ENCODE data around the gene PARP11.

PARP11 gene, protein sequence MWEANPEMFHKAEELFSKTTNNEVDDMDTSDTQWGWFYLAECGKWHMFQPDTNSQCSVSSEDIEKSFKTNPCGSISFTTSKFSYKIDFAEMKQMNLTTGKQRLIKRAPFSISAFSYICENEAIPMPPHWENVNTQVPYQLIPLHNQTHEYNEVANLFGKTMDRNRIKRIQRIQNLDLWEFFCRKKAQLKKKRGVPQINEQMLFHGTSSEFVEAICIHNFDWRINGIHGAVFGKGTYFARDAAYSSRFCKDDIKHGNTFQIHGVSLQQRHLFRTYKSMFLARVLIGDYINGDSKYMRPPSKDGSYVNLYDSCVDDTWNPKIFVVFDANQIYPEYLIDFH

DNA sequence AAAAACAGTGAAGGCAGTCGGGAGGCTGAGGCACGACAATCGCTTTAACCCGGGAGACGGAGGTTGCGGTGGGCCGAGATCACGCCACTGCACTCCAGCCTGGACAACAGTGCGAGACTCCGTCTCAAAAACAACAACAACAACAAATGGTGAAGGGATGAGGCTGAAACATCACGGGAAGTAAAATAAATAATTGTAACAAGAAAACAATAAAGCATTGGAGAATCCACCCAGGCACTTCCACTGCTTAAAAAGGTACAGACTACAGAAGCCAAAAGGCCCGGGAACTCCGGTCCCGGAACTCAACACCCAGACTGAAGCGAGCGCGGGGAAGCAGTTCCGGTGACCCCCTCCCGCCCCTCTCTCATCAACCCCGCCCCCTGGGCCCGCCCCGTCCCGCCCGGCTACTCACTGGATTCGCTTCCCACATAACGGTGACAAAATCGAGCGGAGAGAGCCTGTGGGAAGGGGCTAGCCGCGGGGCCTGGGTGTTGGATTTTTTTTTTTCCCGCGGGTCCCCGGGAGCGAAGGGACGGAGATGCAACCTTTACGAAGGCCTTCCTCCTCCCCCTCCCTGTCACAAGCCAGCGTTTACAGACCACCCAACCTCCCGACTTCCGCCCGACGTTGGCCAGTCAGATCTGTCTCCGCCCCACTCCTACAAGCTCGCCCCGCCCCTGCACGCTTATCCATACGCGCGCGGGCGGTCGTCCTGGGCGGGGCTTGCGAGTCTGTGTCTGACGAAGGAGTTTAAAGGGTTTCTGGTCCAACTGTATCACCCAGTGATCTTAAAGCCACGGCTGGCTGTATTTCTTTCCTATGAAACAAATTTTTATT lies at the start of gene PARP11:
PARP11 (minus strand) TSS at position 600 of the 837 bp plus-strand sequence; CDS start at position 430, 170 bp downstream.
- DNase-seq = peak; percentile 97

DNA sequence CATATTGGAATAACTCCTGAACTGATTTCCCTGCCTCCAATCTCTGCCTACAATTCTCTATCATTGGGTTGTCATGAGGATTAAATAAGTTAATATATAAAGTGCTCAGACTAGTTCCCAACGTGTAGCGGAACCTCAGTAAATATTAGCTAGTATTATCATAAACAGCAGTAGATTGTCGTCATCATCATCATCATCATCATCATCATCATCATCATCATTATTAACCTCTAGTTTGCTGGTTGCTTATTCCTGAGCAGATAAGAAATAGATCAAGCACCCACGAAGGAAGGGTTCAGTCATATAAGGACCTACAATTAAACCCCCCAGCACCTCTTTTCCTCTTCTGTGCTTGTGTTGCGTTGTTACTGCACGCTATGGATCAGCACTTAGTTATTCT lies 48.8 kb upstream of the PARP11 start:
- no peak for DNase-seq

DNA sequence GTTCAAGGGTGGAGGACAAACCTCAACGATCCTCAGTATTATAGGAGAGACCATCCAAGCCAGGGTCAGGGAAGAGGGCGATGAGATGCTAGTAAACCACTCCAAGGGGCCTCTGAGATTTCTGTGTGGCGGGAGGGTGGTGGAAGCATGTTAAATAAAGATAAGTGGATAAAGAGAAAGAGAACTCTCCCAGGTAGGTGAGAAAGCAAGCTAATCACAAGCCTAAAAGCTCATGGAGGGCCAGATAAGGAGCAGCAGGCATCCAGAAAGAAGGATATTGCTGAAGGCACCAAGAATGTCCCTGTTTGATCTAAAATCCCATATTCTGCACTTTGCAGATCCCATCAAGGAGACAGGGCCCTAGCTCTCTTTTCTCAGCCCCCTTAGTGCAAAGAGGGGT lies 48.3 kb upstream of the PARP11 start:
- no peak for DNase-seq

DNA sequence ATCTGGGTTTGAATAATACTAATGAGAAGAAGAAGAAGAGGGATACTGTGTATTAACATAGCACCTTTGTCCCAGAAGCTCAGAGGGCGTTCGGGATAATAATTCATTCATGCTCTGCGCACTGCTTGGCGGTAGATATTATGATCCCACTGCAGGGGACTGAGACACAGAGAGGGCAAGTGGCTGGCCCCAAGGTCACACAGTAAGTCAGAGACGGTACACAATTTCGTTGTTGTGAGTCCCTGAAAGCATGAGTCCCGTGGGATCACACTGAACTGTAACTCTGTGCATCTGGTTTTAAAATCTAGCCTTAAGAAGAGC lies 47.9 kb upstream of the PARP11 start:
- DNase-seq = no peak

DNA sequence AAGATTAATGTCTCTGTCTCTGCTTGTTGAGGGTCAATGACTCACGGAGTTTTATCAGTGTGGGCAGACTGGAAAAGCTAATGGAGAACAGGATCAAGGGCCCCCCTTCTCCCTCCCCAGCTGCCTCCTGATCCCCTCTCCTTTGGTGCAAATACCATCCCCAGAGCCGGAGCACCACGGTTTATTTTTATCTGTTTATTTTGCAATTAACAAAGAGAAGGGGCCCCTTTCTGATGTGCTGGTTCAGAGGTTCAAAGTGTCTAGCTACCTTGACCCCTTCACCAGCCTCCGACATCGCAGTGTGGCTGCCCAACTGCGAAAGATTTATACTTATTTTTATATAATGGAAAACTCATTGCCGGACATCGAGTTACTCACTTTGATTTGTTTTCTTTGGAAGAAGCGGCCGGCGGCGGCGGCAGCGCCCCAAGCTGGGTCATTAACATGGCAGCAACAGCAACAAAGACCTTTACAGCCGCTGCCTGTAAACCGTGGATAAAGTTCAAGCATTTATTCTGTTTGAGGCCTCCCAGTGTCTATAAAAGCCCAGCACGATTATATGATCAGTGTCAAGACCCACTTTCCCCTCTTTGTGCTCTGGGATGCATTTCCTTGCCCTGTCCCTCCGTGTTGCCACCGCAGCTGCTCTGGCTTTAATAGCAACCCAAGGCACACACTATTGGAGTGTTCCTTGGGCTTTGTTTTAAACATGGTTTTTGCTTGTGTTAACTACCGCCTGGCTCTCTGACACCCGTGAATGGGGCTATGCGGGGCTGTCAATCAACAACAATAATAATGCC lies 47.4 kb upstream of the PARP11 start:
- no peak for DNase-seq

DNA sequence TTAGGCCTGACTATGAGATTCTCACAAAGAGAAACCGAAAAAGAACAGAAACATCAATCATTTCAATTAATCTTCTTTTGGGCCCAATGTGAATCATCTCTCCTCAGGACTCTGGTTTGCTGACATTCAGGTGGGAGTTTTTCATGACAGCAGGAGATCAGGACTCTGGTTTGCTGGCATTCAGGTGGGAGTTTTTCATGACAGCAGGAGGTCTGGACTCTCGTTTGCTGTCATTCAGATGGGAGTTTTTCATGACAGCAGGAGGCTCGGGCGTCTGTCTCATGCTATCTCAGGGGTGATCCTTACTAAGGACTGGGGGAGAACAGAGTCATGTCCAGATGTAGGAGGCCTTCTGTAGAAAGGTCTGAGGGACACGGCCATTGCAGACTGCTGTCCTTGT lies 40.1 kb upstream of the PARP11 start:
- no peak for DNase-seq

DNA sequence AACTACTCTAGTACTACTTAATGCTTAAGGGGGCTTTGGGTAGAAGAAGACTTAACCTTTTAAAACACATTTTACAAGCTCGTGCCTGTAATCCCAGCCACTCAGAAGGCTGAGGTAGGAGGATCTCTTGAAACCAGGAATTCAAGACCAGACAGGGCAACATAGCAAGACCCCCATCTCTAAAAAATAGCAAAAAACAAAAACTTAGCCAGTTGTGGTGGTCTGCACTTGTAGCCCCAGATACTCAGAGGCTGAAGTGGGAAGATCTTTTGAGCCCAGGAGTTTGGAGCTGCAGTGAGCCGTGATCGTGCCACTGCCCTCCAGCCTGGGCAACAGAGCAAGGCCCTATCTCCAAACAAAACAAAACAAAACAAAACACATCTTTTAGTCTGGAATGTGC lies 39.7 kb upstream of the PARP11 start:
- no peak for DNase-seq

DNA sequence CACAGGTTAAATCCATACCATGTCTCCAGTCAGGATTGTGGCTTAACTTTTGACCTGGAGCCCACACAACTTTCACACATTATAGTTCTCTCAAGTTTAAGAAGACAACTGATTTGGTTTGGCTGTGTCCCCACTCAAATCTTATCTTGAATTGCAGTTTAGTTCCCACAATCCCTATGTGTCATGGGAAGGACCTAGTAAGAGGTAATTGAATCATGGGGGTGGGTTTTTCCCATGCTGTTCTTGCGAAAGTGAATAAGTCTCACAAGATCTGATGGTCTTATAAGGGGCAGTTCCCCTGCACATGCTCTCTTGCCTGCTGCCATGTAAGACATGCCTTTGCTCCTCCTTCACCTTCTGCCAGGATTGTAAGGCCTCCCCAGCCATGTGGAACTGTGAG lies 38.2 kb upstream of the PARP11 start:
- DNase-seq = no peak

DNA sequence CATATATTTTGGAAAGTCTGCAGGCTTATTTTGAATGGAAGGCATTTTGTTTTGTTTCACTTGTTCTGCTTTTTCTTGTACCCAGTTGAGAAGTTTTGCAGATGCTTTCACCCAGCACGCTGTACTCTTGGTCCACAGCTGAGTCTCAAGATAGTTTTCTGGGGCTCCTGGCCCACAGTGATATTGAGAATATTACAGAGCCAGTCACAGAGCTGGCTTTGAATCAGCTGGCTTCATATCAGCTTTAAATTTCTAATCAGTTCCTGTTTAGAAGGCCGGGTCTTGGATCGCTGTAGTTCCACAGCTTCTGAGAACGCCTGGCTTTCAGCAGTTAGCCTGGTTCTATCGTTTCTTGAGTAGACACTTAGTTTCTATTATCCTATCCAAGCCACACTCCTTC lies 32.5 kb upstream of the PARP11 start:
- no peak for DNase-seq

DNA sequence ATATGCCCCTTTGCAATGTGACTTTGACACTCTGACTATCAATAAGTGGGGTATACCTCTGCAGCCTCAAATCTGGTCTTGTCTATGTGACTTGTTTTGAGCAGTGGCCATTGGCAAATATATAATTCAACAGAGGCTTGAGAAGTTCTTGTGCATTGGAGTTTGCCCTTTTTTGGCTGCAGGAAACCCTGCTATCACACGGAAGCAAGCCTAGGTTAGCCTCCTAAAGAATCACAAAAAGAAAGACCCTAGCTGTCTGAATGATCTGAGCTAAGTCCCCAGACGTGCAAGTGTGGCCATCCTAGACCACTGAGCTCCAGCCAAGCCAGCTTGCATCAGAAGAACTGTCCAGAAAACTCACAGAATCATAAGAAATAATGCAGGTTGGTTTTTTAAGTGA lies 31.8 kb upstream of the PARP11 start:
- no peak for DNase-seq

DNA sequence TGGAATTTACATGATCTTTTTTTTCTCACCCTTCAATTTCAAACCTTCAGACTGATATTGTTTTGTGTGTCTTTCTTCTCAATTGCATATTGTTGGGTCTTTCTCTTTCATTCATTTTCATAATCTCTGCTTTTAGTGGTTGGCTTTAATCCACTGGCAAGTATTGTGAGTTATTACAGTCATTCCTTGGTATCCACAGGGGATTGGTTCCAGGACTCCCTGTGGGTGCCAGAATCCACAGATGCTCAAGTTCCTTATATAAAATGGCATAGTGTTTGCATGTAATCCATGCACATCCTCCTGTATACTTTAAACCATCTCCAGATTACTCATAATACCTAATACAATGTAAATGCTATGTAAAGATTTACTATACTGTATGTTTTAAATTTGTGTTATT lies 29.7 kb upstream of the PARP11 start:
- DNase-seq = no peak

DNA sequence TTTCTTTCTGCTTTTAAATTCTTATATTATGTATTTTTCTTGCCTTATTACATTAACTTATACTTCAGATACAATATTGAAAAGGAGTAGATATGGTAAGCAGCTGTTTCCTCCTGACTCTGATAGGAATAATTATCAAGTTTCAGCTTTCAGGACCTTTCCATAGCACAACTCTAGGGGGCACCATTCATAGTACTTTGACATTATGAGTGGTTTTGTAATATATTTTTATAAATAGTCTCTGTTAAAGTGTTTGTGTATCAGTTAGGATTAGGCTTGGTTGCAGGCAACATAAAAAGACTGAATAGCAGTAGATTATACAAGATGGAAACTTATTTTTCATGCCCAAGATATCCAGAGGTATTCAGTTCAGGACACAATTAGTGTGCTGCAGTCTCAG lies 27.9 kb upstream of the PARP11 start:
- no peak for DNase-seq

DNA sequence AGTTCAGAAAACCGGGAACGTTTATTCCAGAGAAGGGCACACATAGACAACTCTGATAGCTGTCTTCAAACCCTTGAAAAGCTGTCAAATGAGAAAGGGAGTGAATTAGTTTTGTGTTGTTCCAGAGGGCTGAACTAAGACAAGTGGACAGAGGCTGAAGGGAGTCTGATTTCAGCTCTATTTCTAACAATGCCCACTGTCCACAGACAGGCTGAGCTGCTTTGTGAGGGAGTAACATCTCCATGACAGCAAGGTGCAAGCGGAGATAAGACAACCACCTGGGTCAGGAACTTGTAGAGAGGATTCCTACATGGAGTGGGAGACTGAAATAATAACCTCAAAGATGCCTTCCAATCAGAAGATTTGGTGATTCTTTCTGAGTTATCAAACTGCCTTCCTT lies 25.6 kb upstream of the PARP11 start:
- DNase-seq = no peak

DNA sequence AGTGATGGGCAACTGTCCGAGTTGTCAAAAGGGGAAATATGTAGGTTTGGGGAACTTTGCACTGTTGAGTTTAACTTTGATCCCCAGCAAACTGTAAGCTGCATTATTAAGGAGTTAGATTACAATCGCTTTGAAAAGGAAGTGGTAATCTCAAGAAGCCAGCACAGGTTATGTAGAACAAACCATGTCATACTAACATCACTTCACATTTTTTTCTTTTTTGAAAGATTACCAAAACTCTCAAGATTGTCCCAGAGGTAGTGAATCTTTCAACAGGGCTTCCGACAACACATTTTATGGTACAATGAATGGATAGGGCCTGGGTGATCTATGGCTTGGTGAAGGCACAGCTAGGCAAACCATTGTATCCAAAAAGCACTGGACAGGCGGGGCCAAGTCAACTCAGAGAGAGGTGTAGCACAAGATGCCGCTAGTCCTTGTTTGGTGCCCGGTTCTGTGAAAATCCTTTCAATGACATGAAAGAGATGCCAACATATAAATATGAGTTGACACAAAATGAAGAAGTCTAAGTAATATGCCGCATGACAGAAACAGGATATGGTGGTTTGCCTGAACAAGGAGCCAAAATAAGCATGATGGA lies 24.3 kb upstream of the PARP11 start:
- peak; percentile 6 for DNase-seq

DNA sequence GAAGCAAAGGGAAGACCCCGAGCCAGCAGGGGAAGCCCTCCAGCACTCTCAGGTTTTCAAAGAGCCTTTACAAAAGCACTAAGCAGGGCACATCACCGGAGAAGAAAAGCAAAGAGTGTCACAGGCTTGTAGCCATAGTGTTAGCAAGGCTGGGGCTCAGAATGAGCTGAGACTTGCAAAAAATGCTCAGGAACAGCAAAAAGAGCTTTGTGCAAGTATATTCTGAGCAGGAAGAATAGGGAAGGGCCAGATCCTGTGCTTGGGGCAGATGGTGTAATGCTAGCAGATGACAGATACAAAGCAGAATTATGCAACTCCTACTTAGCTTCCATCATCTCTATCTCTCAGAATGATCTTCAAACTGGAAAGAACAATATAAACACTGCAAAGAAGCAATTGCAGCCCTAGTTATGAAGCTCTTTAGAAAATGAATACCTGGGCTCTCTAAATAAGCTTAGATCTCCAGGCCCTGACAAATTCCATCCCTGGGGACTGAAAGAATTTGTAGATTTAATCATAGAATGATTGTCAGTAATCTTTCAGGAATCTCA lies 23.7 kb upstream of the PARP11 start:
- no peak for DNase-seq

DNA sequence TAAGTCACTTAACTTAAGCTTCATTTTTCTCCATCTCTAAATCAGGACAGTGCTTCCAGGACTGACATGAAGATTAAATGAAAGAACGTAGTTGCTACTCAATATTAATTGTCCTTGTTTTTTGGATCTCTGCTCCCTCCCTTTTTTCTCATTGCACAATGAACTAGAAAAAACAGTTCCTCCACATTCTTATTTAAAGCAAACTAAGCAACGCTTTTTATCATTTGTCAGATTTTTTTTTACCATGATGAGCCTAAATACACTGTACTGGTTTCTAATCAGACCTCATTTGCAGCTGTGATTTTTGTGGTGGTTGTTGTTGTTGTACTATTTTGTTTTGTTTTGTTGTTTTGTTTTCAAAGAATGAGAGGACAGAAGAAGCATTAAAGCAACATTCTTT lies 23.2 kb upstream of the PARP11 start:
- no peak for DNase-seq

DNA sequence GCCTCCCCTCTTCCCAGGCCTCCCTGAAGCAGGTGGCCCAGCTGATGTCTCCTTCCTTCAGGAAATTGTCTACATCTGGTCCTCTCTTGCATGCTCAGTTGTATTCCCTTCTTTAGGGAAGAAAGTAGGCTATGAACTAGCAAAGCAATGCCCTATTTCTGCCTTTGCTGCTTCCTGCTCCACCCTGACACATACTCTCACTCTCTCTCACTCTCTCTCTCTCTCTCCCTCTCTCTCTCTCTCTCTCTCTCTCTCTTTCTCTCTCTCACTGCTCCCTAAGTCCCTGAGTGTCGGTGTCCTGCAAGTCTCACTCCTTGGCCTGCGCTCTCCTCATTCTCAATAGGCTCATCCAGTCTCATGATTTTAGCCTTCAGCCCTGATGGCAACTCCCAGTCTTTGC lies 19.4 kb upstream of the PARP11 start:
- no peak for DNase-seq

DNA sequence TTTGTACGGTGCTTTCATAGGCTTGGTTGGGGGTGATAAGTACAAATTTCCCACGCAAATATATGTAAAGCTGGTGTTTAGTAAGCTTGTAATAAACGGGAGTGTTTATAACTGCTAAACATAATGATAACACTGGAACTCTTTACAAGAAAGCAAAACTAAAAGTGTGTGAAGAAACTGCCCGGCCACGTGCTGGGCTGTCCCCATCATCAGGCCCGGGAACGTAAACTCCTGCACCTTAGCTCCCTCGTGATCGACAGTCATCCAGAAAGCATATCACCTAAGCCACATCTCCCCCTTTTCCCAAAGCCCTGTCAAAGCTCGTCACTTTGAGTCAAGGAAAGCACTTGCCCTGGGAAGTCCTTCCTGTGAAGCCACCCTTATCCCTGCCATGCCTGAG lies 18.0 kb upstream of the PARP11 start:
- DNase-seq = no peak

DNA sequence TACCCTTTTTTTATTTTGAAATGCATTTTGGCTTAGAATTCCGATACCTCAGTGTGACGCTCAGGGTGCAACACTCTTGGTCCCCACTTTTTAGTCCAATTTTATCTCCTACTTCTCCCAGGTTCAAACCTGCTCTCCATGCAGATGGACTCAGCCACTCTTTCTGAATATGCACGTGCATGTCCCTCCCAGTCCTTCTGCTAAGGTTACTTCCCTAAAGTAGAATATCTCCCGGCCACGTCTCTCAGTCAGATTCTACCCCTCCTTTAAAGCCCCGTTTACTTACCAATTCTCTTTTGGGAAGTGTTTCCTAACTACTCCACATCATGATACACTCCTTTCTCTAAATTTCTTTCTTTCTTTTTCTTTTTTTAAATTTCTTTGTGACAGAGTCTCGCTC lies 15.5 kb upstream of the PARP11 start:
- no peak for DNase-seq

DNA sequence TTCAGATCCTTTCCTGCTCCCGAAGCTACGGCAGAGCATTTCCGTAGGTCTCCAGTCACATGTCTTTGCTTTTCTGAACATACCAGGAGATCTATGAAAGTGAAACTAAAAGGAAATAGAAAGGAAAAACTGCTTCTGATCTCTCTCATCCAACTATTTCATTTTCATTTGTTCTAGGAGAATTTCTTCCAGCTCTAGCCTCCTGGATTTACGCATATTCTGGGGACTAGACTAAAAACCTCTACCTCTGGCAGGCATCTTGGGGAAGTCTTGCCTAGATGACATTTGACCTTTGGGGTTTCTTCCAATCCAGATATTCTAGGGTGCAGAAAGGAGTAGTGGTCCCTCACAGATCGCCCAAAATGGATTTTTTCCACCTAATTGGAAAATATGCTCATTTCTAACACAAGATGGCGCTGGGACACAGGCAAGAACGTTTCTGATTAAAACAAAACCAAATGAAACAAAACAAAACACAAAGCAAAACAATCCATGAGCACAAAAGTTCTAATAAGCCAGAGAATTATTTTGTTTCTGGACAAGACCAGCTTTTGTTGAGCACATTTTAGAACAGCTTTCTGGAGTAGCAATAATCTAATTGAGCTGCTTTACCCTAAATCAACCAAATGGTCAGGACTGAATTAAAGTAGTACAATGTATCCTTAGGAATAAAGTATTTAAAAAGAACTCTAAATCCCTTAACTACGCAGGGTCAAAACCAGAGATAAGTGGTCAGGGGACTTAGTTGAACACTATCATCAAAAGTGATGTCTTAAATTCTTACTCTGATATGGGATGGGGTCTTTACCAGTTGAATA lies 12.3 kb upstream of the PARP11 start:
- peak; percentile 56 for DNase-seq

DNA sequence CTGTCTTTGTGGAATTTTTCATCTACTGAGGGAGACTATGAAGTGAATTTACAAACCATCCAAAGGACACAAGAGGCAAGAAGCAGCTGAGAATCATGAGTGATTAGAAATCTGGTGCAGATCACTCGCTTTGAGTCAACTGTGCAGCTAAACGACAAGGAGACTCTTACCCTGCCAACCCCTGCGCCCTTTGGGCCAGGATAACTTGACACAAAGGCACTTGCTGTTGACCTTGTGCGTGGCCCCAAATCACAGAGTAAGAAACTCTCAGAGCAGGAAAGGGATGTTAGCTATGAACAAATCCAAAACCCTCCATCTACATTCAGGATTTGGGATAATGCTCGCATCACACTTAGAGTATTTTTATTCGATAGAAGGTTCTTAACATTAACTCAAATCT lies 11.5 kb upstream of the PARP11 start:
- no peak for DNase-seq

DNA sequence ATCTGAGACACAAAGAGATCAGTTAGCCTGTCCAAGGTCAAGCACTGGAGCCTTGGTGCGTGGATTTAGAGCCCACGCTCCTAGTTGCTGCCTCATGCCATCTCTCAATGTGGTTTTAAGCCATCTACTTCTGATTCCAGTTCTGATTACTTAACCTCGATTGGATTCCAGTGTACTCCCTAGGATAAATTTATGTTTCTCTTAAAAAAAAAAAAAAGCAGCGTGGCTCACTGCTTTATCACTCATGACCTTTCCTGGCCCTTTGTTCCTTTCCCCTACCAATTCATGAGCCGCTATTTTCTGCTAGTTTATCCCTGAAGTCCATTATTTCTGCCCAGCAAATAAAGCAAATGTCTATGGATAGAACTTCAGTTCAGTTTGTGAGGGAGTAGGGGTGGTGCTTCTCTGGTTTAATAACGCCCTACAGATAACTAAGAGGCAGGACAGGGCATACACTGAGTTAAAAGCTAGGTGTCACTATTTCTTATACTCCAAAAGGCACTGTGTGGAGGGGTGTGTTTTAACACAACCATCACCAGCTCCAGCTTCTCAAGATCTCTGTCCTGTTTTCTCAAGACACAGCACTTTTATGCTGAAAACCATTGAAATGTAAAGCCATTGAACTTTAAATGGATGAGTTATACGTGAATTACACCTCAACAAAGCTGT lies 9.8 kb upstream of the PARP11 start:
- DNase-seq = peak; percentile 24

All from activated CD4-positive, alpha-beta T cell treated with anti-CD3 and anti-CD28 coated beads, Interleukin-2, amount 50 U/mL, for 16 hours (primary cell).